HG02610 (cell line): Measurements from ENCODE around the gene ZC3H18.

ENCODE experiments used
- ATAC-seq: cut with Tn5 transposase; IDR thresholded peaks from one replicate; pipeline ENCODE4 v1.9.1; 2021; ENCODE audit warnings: mild to moderate bottlenecking, moderate library complexity; ENCODE audit not compliant: unreplicated experiment

ZC3H18 gene

GRCh38 chr16:88578446-88579313, 8.5 kb downstream of the ZC3H18 start:
- ATAC-seq = no peak

- ATAC-seq = no peak
Observed at GRCh38 chr16:88580371-88580770, 10.2 kb downstream of the ZC3H18 start.

GRCh38 chr16:88581033-88581432, 10.8 kb downstream of the ZC3H18 start:
- no peak for ATAC-seq

- no peak for ATAC-seq
Observed at GRCh38 chr16:88582912-88583575, 12.8 kb downstream of the ZC3H18 start.

GRCh38 chr16:88584676-88585075, 14.5 kb downstream of the ZC3H18 start:
- ATAC-seq = no peak

GRCh38 chr16:88585269-88585668, 15.1 kb downstream of the ZC3H18 start:
- no peak for ATAC-seq

GRCh38 chr16:88585927-88586581, 15.9 kb downstream of the ZC3H18 start:
- no peak for ATAC-seq

GRCh38 chr16:88588148-88588547, 17.9 kb downstream of the ZC3H18 start:
- no peak for ATAC-seq

- ATAC-seq = no peak
Observed at GRCh38 chr16:88588754-88589153, 18.6 kb downstream of the ZC3H18 start.

GRCh38 chr16:88589441-88589840, 19.2 kb downstream of the ZC3H18 start:
- no peak for ATAC-seq

GRCh38 chr16:88591577-88592021, 21.4 kb downstream of the ZC3H18 start:
- ATAC-seq = no peak

- no peak for ATAC-seq
Observed at GRCh38 chr16:88593061-88593460, 22.9 kb downstream of the ZC3H18 start.

GRCh38 chr16:88593489-88593888, 23.3 kb downstream of the ZC3H18 start:
- ATAC-seq = no peak

- ATAC-seq = no peak
Observed at GRCh38 chr16:88593910-88594309, 23.7 kb downstream of the ZC3H18 start.

GRCh38 chr16:88595101-88595500, 24.9 kb downstream of the ZC3H18 start:
- ATAC-seq = no peak

GRCh38 chr16:88595921-88596320, 25.7 kb downstream of the ZC3H18 start:
- no peak for ATAC-seq

GRCh38 chr16:88596483-88596882, 26.3 kb downstream of the ZC3H18 start:
- no peak for ATAC-seq

GRCh38 chr16:88597856-88598491, 27.8 kb downstream of the ZC3H18 start:
- no peak for ATAC-seq

- ATAC-seq = no peak
Observed at GRCh38 chr16:88599092-88599733, 29.0 kb downstream of the ZC3H18 start.

- no peak for ATAC-seq
Observed at GRCh38 chr16:88599825-88600538, 29.8 kb downstream of the ZC3H18 start.
